ENCODE data around the gene CCDC187.

CCDC187 gene

DNA sequence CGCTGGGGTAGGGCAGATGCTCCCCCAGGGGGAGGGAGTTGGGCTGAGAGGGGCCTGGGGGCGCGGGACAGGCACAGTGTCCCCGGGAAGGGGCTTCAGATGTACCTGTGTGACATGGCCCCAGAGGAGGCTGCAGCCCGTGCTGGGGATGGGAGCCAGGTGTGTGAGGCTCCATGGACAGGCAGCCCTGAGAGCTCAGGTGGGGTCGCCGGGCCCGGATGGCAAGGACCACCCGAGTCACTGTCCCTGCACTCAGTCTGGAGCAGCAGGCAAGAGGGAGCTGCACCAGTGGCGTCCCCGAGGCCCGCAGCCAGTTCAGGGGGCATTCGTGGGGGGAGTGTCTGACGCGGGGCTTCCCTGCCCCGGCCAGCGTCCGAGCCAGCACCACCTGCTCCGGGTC, 18.9 kb downstream of the CCDC187 start:
- FAIRE-seq, result no peak

GRCh38 chr9:136284311-136284710, 19.6 kb downstream of the CCDC187 start:
- FAIRE-seq, result no peak

More for the DNA sequence above, 18.9 kb downstream of the CCDC187 start:
- DNase-seq (ENCODE audit: low spot score), result no peak

GRCh38 chr9:136283291-136284235, 20.3 kb downstream of the CCDC187 start:
- FAIRE-seq, result no peak
- DNase-seq (ENCODE audit: low spot score), result peak; percentile 34

More at GRCh38 chr9:136284311-136284710, 19.6 kb downstream of the CCDC187 start:
- DNase-seq (ENCODE audit: low spot score), result no peak

DNA sequence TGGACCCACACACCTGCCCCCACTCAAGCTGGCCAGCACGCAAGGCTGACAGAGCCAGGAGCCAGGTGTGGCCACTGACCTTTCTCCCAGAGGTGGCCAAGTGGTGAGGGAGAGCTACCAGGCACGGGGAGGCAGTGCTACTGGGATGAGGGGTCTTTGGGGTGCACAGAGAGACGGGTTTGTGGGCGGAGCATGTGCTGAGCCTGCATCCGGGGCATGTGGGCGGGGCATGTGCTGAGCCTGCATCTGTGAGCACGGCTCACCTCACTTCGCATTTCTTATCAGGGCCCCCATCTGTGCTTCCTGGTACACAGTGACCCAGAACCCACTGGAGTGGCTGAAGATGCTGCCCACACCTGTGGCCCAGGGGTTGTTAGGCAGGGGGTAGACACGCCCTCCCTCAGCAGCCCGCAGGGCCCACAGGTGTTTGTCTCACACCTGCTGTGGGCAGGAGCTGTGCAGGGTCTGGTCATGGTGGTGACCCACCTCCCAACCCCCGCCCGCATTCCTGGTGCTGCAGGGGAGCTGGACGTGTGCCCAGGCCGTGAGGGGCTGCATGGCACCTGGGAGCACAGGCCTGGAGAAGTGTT, 21.5 kb downstream of the CCDC187 start:
- no peak for FAIRE-seq
- no peak for DNase-seq (ENCODE audit: low spot score)

- DNase-seq (ENCODE audit: low spot score) (no peak), FAIRE-seq (no peak)
Measured at GRCh38 chr9:136281421-136282271, 22.2 kb downstream of the CCDC187 start.

GRCh38 chr9:136280535-136281315, 23.2 kb downstream of the CCDC187 start:
- FAIRE-seq (no peak), DNase-seq (ENCODE audit: low spot score) (no peak)

DNA sequence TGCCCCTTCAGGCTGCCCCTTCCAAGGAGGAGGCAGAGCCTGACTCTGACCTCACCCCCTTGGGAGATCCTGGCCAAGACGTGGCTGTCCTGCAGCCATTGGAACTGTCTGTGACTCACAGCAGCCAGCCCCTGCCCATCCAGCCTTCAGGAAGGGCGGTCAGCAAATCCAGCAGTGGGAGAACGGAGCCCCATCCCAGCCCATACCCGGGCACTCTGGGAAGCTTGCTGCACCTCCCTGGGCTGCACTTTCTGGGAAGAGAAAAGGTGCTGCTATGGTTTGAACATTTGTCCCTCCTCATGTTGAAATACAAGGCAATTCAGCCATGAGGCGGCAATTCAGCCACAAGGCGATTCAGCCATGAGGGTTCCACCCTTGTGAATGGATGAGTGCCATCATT, 24.4 kb downstream of the CCDC187 start:
- no peak for DNase-seq (ENCODE audit: low spot score)
- no peak for FAIRE-seq

GRCh38 chr9:136278894-136279293, 25.0 kb downstream of the CCDC187 start:
- DNase-seq (ENCODE audit: low spot score) (no peak), FAIRE-seq (no peak)

GRCh38 chr9:136278221-136278620, 25.7 kb downstream of the CCDC187 start:
- no peak for FAIRE-seq
- DNase-seq (ENCODE audit: low spot score), result no peak

DNA sequence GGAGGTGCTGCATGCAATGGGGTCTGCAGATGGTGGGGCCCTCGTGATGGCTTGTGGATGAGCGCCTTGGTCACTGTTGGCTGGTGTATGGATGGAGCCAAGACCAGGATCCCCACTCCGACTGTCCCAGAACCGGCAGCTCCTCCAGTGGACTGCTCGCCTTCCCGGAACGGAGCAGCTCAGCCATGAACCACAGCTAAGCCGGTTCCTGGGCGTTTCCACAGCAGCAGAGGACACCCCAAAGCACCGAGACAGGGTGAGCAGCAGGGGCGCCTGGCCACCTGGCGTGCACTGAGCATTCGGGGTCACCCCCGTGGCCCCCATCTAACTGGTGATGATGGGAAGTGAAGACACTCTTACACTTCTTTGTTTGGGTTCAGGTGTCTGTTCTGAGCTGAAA, 26.1 kb downstream of the CCDC187 start:
- FAIRE-seq (no peak), DNase-seq (ENCODE audit: low spot score) (no peak)

DNA sequence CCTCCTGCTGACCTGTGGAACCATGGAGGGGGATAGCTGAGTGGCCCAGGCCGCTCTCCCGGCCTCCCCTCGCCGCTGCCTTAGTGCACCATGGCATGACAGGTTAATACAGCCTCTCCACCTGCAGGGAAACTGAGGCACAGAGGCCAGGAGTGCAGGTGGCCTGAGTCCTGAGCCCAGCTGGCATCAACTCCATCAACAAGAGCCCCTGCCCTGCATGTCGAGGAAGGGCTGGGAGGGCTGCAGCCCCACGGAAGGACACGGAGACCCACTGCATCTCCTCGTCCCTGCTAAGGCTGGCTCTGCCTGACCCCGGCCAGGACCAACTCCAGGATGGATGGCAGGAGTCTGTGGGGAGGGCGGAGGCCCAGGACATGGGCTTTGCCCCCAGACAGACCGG, 27.2 kb downstream of the CCDC187 start:
- no peak for FAIRE-seq
- DNase-seq (ENCODE audit: low spot score), result no peak

GRCh38 chr9:136275655-136276429, 28.1 kb downstream of the CCDC187 start:
- no peak for DNase-seq (ENCODE audit: low spot score)

GRCh38 chr9:136274786-136275654, 28.9 kb downstream of the CCDC187 start:
- no peak for FAIRE-seq

More at GRCh38 chr9:136275655-136276429, 28.1 kb downstream of the CCDC187 start:
- FAIRE-seq, result no peak

GRCh38 chr9:136273921-136274785, 29.7 kb downstream of the CCDC187 start:
- FAIRE-seq, result no peak
- DNase-seq (ENCODE audit: low spot score), result no peak

More at GRCh38 chr9:136274786-136275654, 28.9 kb downstream of the CCDC187 start:
- no peak for DNase-seq (ENCODE audit: low spot score)

DNA sequence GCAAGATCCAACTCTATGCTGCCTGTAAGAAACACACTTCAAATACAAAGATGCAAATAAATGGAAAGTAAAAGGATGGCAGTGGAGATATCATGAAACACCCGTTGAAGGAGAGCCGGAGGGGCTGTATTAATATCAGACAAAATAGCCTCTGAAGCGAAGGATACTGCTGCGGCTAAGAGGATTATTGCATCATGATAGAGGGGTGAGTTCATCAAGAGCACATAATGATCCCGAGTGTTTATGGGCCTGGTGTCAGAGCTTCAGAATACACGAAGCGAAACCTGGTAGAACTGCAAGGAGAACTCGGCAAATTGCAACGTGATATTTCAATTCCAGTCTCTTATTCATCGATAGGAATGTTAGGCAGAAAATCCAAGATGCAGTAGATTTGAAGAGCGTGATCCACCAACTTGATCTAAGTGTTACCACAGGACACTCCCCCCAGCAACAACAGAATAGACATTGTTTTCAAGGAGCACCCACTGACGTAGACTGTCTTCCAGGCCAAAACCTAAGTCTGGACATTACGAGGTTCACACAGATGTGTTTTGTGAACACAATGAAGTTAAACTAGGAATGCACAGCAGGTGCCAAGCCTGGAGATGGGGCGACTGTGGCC, 30.5 kb downstream of the CCDC187 start:
- FAIRE-seq (no peak), DNase-seq (ENCODE audit: low spot score) (no peak)

DNA sequence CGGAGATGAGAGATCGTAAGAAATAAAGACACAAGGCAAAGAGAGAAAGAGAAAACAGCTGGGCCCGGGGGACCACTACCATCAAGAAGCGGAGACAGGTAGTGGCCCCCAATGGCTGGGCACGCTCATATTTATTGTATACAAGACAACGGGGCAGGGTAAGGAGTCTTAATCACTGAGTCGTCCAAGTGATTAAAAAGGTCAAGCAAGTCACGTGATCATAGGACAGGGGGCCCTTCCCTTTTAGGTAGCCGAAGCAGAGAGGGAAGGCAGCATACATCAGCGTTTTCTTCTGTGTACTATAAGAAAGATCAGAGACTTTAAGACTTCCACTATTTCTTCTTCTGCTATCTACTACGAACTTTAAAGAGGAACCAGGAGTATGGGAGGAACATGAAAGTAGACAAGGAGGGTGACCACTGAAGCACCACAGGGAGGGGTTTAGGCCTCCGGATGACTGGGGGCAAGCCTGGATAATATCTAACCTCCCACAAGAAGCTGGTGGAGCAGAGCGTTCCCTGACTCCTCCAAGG, 33.7 kb downstream of the CCDC187 start:
- DNase-seq (ENCODE audit: low spot score) (no peak), FAIRE-seq (no peak)

GRCh38 chr9:136268735-136269134, 35.2 kb downstream of the CCDC187 start:
- no peak for FAIRE-seq
- DNase-seq (ENCODE audit: low spot score), result no peak

Measured in RCC 7860 (cell line).